ENCODE measurements around the gene PTPRE.

PTPRE gene

GRCh38 chr10:128044186-128044585 lies 137.3 kb downstream of the PTPRE start:
- Mint-ChIP-seq H3K27ac (no peak overlapping the region), H3K4me3 (no peak overlapping the region), H3K4me1 (ENCODE audit: low read depth) (peaks cover 19% of the 10 kb centered on the region), H3K9me3 (no peaks in the 10 kb centered on the region), H3K36me3 (ENCODE audit: low read depth) (peaks cover 4% of the 10 kb centered on the region), H3K27me3 (ENCODE audit: low read depth) (no peaks in the 10 kb centered on the region)
- DNase-seq (ENCODE audit: low spot score), result no peak

- DNase-seq (ENCODE audit: low spot score), result no peak
- Mint-ChIP-seq H3K4me1 (ENCODE audit: low read depth) (peaks cover 28% of the 10 kb centered on the region), H3K4me3 (no peak overlapping the region), H3K36me3 (ENCODE audit: low read depth) (peaks cover 11% of the 10 kb centered on the region), H3K27ac (no peak overlapping the region), H3K9me3 (no peaks in the 10 kb centered on the region), H3K27me3 (ENCODE audit: low read depth) (no peaks in the 10 kb centered on the region)
Measured at GRCh38 chr10:128044961-128045832, 138.3 kb downstream of the PTPRE start.

GRCh38 chr10:128045833-128046120 lies 138.9 kb downstream of the PTPRE start:
- DNase-seq (ENCODE audit: low spot score), result no peak
- H3K27ac Mint-ChIP-seq, result peak overlapping the region; percentile 68
- H3K9me3 Mint-ChIP-seq, result no peaks in the 10 kb centered on the region
- no peaks in the 10 kb centered on the region for H3K27me3 Mint-ChIP-seq (ENCODE audit: low read depth)
- H3K4me1 Mint-ChIP-seq (ENCODE audit: low read depth), result peaks cover 34% of the 10 kb centered on the region
- H3K4me3 Mint-ChIP-seq, result no peak overlapping the region
- peaks cover 16% of the 10 kb centered on the region for H3K36me3 Mint-ChIP-seq (ENCODE audit: low read depth)

- no peaks in the 10 kb centered on the region for H3K9me3 Mint-ChIP-seq
Measured at GRCh38 chr10:128046156-128046952, 139.5 kb downstream of the PTPRE start.

GRCh38 chr10:128046953-128047290 lies 140.0 kb downstream of the PTPRE start:
- no peak for DNase-seq (ENCODE audit: low spot score)
- H3K36me3 Mint-ChIP-seq (ENCODE audit: low read depth), result peaks cover 20% of the 10 kb centered on the region
- peak overlapping the region; percentile 91 for H3K4me3 Mint-ChIP-seq
- H3K9me3 Mint-ChIP-seq, result no peaks in the 10 kb centered on the region
- peaks cover 35% of the 10 kb centered on the region for H3K4me1 Mint-ChIP-seq (ENCODE audit: low read depth)
- peak overlapping the region; percentile 95 for H3K27ac Mint-ChIP-seq
- H3K27me3 Mint-ChIP-seq (ENCODE audit: low read depth), result no peaks in the 10 kb centered on the region

More at GRCh38 chr10:128046156-128046952, 139.5 kb downstream of the PTPRE start:
- no peak for DNase-seq (ENCODE audit: low spot score)
- H3K4me1 Mint-ChIP-seq (ENCODE audit: low read depth), result peaks cover 35% of the 10 kb centered on the region
- peak overlapping the region; percentile 54 for H3K4me3 Mint-ChIP-seq
- peaks cover 19% of the 10 kb centered on the region for H3K36me3 Mint-ChIP-seq (ENCODE audit: low read depth)
- H3K27ac Mint-ChIP-seq, result peak overlapping the region; percentile 77
- H3K27me3 Mint-ChIP-seq (ENCODE audit: low read depth), result no peaks in the 10 kb centered on the region

- DNase-seq (ENCODE audit: low spot score), result peak; percentile 87
- no peaks in the 10 kb centered on the region for H3K9me3 Mint-ChIP-seq
- peaks cover 35% of the 10 kb centered on the region for H3K4me1 Mint-ChIP-seq (ENCODE audit: low read depth)
- H3K27me3 Mint-ChIP-seq (ENCODE audit: low read depth), result no peaks in the 10 kb centered on the region
- H3K4me3 Mint-ChIP-seq, result peak overlapping the region; percentile 91
- peaks cover 23% of the 10 kb centered on the region for H3K36me3 Mint-ChIP-seq (ENCODE audit: low read depth)
- peak overlapping the region; percentile 95 for H3K27ac Mint-ChIP-seq
Measured at GRCh38 chr10:128047351-128047750, 140.4 kb downstream of the PTPRE start.

GRCh38 chr10:128047991-128048818 lies 141.3 kb downstream of the PTPRE start:
- Mint-ChIP-seq H3K27ac (peak overlapping the region; percentile 95), H3K27me3 (ENCODE audit: low read depth) (no peaks in the 10 kb centered on the region), H3K9me3 (no peaks in the 10 kb centered on the region), H3K4me3 (peak overlapping the region; percentile 91), H3K4me1 (ENCODE audit: low read depth) (peaks cover 35% of the 10 kb centered on the region), H3K36me3 (ENCODE audit: low read depth) (peaks cover 27% of the 10 kb centered on the region)
- DNase-seq (ENCODE audit: low spot score), result peak; percentile 37

- H3K27ac Mint-ChIP-seq, result peak overlapping the region; percentile 95
- DNase-seq (ENCODE audit: low spot score), result no peak
- H3K36me3 Mint-ChIP-seq (ENCODE audit: low read depth), result peaks cover 27% of the 10 kb centered on the region
- no peaks in the 10 kb centered on the region for H3K27me3 Mint-ChIP-seq (ENCODE audit: low read depth)
- peak overlapping the region; percentile 91 for H3K4me3 Mint-ChIP-seq
- no peaks in the 10 kb centered on the region for H3K9me3 Mint-ChIP-seq
- H3K4me1 Mint-ChIP-seq (ENCODE audit: low read depth), result peaks cover 35% of the 10 kb centered on the region
Measured at GRCh38 chr10:128048819-128049210, 141.9 kb downstream of the PTPRE start.

GRCh38 chr10:128049226-128050120 lies 142.6 kb downstream of the PTPRE start:
- no peaks in the 10 kb centered on the region for H3K27me3 Mint-ChIP-seq (ENCODE audit: low read depth)
- DNase-seq (ENCODE audit: low spot score), result no peak
- peak overlapping the region; percentile 95 for H3K27ac Mint-ChIP-seq
- H3K4me3 Mint-ChIP-seq, result peak overlapping the region; percentile 91
- no peaks in the 10 kb centered on the region for H3K9me3 Mint-ChIP-seq
- peaks cover 35% of the 10 kb centered on the region for H3K4me1 Mint-ChIP-seq (ENCODE audit: low read depth)
- H3K36me3 Mint-ChIP-seq (ENCODE audit: low read depth), result peaks cover 27% of the 10 kb centered on the region

- H3K27ac Mint-ChIP-seq, result peak overlapping the region; percentile 27
- H3K36me3 Mint-ChIP-seq (ENCODE audit: low read depth), result peaks cover 31% of the 10 kb centered on the region
- no peak for DNase-seq (ENCODE audit: low spot score)
- H3K4me1 Mint-ChIP-seq (ENCODE audit: low read depth), result peaks cover 35% of the 10 kb centered on the region
- no peaks in the 10 kb centered on the region for H3K9me3 Mint-ChIP-seq
- peak overlapping the region; percentile 35 for H3K4me3 Mint-ChIP-seq
- H3K27me3 Mint-ChIP-seq (ENCODE audit: low read depth), result no peaks in the 10 kb centered on the region
Measured at GRCh38 chr10:128050121-128050516, 143.2 kb downstream of the PTPRE start.

GRCh38 chr10:128050936-128051335 lies 144.0 kb downstream of the PTPRE start:
- H3K9me3 Mint-ChIP-seq, result no peaks in the 10 kb centered on the region
- H3K4me3 Mint-ChIP-seq, result no peak overlapping the region
- no peak overlapping the region for H3K27ac Mint-ChIP-seq
- peaks cover 34% of the 10 kb centered on the region for H3K36me3 Mint-ChIP-seq (ENCODE audit: low read depth)
- peaks cover 35% of the 10 kb centered on the region for H3K4me1 Mint-ChIP-seq (ENCODE audit: low read depth)
- no peak for DNase-seq (ENCODE audit: low spot score)
- H3K27me3 Mint-ChIP-seq (ENCODE audit: low read depth), result no peaks in the 10 kb centered on the region

GRCh38 chr10:128051548-128051947 lies 144.6 kb downstream of the PTPRE start:
- Mint-ChIP-seq H3K27me3 (ENCODE audit: low read depth) (no peaks in the 10 kb centered on the region), H3K4me1 (ENCODE audit: low read depth) (peaks cover 31% of the 10 kb centered on the region), H3K36me3 (ENCODE audit: low read depth) (peaks cover 38% of the 10 kb centered on the region), H3K9me3 (no peaks in the 10 kb centered on the region), H3K27ac (no peak overlapping the region), H3K4me3 (no peak overlapping the region)
- no peak for DNase-seq (ENCODE audit: low spot score)

GRCh38 chr10:128052696-128053095 lies 145.8 kb downstream of the PTPRE start:
- H3K4me3 Mint-ChIP-seq, result no peak overlapping the region
- H3K9me3 Mint-ChIP-seq, result no peaks in the 10 kb centered on the region
- H3K27me3 Mint-ChIP-seq (ENCODE audit: low read depth), result no peaks in the 10 kb centered on the region
- no peak for DNase-seq (ENCODE audit: low spot score)
- no peak overlapping the region for H3K27ac Mint-ChIP-seq
- H3K36me3 Mint-ChIP-seq (ENCODE audit: low read depth), result peaks cover 42% of the 10 kb centered on the region
- peaks cover 32% of the 10 kb centered on the region for H3K4me1 Mint-ChIP-seq (ENCODE audit: low read depth)

Data from T-helper 2 cell treated with Interferon-gamma antibody and Interleukin-4, amounts not matched to agents 5 μg/mL and 100 μg/mL, for 36 hours (primary cell).